ENCODE measurements around the gene RPP14. TPM values are rescaled to one million over a fixed set of nuclear protein-coding genes. Genes with fewer than 3 reads are reported as not detected.

The RPP14 gene
- 1 to 10 TPM; 5.9 to 8.6 (median 6.7) TPM for total RNA-seq

DNA sequence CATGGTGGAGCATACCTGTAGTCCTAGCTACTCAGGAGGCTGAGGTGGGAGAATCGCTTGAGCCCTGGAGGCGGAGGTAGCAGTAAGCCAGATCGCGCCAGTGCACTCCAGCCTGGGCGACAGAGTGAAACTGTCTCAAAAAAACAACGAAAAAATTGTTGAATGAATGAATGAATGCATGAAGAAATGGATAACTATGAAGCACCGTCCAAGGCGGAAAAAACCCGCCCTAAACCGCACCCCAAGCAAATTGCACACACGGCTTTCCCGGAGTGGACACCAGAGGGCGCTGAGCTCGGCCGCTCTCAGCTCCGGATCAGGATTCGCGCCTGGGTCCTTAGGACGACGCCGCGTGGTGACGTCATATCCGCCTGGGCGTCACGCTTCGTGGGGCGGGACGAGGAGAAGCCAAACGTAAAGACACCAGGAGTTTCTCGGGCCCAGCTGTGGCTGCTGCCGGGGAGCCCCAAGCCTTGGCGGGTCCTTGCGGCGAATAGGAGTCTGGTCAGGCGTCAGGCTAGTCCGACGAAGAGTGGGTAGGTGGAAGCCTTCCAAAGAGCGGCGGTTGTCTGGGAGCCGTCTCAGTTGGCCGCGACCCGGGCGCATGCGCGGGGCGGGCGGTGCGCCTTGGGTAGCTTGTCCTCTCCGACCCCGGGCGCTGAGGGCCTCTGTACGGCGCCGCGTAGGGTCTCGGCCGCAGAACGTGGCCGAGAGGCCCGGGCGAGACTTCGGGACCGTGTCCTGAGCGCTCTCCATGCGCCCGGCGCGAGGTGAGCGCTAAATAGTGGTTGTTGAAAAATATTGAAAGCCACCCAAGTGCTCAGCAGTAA is at the start of gene RPP14, which contains the start of gene HTD2:
Gene RPP14 (plus strand): TSS at position 364 of the 830 bp plus-strand sequence. CDS start 4,085 bp downstream, outside the sequence.
Gene HTD2 (plus strand): TSS at position 639 of the 830 bp plus-strand sequence. CDS start 11,094 bp downstream, outside the sequence.
- TF ChIP-seq, protein P1, sequence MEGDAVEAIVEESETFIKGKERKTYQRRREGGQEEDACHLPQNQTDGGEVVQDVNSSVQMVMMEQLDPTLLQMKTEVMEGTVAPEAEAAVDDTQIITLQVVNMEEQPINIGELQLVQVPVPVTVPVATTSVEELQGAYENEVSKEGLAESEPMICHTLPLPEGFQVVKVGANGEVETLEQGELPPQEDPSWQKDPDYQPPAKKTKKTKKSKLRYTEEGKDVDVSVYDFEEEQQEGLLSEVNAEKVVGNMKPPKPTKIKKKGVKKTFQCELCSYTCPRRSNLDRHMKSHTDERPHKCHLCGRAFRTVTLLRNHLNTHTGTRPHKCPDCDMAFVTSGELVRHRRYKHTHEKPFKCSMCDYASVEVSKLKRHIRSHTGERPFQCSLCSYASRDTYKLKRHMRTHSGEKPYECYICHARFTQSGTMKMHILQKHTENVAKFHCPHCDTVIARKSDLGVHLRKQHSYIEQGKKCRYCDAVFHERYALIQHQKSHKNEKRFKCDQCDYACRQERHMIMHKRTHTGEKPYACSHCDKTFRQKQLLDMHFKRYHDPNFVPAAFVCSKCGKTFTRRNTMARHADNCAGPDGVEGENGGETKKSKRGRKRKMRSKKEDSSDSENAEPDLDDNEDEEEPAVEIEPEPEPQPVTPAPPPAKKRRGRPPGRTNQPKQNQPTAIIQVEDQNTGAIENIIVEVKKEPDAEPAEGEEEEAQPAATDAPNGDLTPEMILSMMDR (IDR thresholded peaks at IDR 0.05; ENCODE audit: low read depth) = no peak

DNA sequence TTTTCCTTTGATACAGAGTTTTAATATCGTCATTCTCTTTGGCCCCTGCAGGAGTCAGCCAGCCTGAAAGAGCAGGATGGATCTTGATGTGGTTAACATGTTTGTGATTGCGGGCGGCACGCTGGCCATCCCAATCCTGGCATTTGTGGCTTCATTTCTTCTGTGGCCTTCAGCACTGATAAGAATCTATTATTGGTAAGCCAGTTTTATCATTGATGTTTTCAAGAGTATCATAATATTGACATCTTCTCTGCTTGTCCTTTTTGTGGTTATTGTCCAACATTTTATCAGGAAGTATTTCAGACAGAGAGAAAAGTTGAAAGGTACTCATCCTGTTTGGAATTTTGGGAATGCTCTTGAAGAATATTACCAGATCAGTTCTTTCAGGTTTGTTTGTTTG is 49.5 kb upstream of the RPP14 start:
- TF ChIP-seq, protein P1 (IDR thresholded peaks at IDR 0.05; ENCODE audit: low read depth) = no peak

DNA sequence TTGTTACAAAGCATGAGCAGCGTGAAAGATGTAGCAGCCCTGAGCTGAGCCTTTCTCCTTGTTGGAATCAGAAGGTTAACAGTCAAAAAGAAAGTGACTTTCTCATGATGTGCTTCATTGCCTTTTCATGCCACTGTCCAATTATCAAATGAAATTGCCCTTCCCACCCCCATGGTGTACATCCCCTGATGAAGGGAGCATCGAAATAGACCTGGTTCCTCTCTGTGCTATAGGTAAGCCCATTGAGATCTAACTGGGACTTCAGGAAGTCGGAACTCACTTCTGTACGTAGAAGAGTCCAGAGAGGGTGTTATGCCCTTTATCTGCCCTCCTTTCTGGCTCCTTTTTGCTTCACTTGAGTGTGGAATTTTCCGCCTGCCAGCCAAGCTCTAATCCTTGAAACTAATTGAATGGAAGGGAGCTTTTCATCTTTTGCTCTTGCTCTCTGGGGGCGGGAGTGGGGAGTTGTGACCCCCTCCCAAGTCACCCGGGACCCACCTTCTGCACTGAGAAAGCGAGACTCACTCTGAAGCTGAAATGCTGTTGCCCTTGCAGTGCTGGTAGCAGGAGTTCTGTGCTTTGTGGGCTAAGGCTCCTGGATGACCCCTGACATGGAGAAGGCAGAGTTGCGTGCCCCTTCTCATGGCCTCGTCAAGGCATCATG is 47.5 kb upstream of the RPP14 start:
- TF ChIP-seq, protein P1 (IDR thresholded peaks at IDR 0.05; ENCODE audit: low read depth) = no peak

DNA sequence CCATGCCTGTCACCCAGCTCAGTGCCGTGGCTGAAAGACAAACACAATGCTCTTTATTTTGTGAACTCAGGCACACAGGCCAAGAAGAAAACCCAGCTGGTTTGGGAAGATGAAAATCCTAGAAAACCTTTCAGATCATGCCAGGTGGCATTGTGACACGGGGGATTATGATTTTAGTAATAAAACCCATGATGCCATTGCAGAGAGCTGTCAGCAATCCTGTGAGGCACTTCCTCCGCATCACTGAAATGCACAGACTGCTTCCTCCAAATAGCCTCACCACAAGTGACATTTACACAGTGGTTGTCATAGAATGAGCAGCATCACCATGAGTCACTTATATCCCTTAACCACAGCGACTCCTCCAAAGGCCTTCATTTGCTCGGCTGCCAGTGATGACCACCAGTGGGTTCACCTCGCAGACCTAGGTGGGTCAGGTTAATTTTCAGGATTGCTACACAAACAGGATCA is 45.7 kb upstream of the RPP14 start:
- TF ChIP-seq, protein P1 (IDR thresholded peaks at IDR 0.05; ENCODE audit: low read depth) = no peak

DNA sequence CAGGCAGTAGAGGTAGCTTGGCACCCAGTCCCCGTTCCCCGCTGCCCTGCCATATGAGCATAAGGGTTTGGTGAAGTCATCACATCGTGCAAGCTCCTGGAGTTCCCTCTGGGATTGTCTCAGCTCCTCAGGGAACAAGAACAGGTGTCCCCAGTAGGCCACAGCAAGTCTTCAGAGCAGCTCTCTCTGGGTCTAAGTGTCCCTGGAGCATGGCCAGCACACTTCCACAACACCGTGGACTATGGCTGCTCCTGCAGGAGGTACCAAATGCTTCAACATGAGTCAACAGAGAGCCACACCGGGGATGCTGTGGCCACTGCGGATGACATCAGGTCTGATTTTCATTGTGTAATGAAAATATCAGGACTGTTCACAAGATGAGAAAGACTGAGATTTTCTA is 45.3 kb upstream of the RPP14 start:
- TF ChIP-seq, protein P1 (IDR thresholded peaks at IDR 0.05; ENCODE audit: low read depth) = no peak

DNA sequence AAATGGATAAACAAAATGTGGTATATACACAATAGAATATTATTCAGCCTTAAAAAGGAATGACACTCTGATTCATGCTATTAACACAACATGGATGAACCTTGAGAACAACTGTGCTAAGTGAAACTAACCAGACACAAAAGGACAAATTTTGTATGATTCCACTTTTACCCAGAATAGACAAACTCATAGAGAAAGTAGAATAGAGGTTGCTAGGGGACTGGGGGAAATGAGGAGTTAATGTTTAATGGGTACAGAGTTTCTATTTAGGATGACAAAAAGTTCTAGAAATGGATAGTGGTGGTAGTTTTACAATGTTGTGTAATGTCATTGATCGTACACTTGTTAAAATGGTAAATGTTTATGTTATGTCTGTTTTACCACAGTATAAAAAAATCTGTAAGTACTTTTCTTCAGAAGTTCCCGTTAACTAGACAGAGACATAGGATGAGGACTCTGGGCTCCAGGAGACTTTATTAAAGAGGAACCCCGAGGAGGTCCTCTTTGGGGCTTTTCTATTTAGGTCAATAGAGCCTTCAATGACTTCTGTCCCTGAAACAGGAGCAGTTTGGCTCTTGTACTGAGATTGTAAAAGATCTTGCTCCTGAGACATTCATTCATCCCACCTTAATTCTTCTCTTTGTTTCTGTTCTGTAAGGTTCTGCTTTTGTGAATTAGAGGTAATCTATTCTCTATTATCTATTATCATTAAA is 43.9 kb upstream of the RPP14 start:
- TF ChIP-seq, protein P1 (IDR thresholded peaks at IDR 0.05; ENCODE audit: low read depth) = no peak

All from subcutaneous adipose tissue (tissue), 4 donors.